ENCODE measurements around the gene LGR4.
"Not testable (repeated sequence)": the region's sequence is repeated elsewhere in the genome, so short reads cannot be mapped to it uniquely, and the experiment has no call there.

The LGR4 gene

GRCh38 chr11:27456795-27457329 lies 15.7 kb downstream of the LGR4 start:
- DNase-seq, result no peak

- DNase-seq, result no peak
These were observed 16.3 kb downstream of the LGR4 start for GRCh38 chr11:27456140-27456794.

GRCh38 chr11:27455667-27456066 lies 16.9 kb downstream of the LGR4 start:
- DNase-seq, result no peak

GRCh38 chr11:27453701-27454100 lies 18.9 kb downstream of the LGR4 start:
- no peak for DNase-seq

GRCh38 chr11:27452147-27452546 lies 20.4 kb downstream of the LGR4 start:
- no peak for DNase-seq

- no peak for DNase-seq
These were observed 21.2 kb downstream of the LGR4 start for GRCh38 chr11:27451244-27451965.

- not testable (repeated sequence) for DNase-seq
These were observed 24.4 kb downstream of the LGR4 start for GRCh38 chr11:27448184-27448540.

GRCh38 chr11:27447288-27448183 lies 25.1 kb downstream of the LGR4 start:
- DNase-seq, result no peak

- DNase-seq, result no peak
These were observed 27.0 kb downstream of the LGR4 start for GRCh38 chr11:27445625-27446024.

GRCh38 chr11:27444801-27445215 lies 27.8 kb downstream of the LGR4 start:
- DNase-seq, result no peak

GRCh38 chr11:27443746-27444507 lies 28.7 kb downstream of the LGR4 start:
- no peak for DNase-seq

GRCh38 chr11:27443227-27443626 lies 29.4 kb downstream of the LGR4 start:
- DNase-seq, result no peak

GRCh38 chr11:27440090-27440489 lies 32.5 kb downstream of the LGR4 start:
- no peak for DNase-seq

- DNase-seq, result no peak
These were observed 34.0 kb downstream of the LGR4 start for GRCh38 chr11:27438595-27438981.

GRCh38 chr11:27437829-27438594 lies 34.6 kb downstream of the LGR4 start:
- no peak for DNase-seq

GRCh38 chr11:27436916-27437315 lies 35.7 kb downstream of the LGR4 start:
- no peak for DNase-seq

- DNase-seq, result no peak
These were observed 38.8 kb downstream of the LGR4 start for GRCh38 chr11:27433742-27434141.

- no peak for DNase-seq
These were observed 40.8 kb downstream of the LGR4 start for GRCh38 chr11:27431808-27432207.

GRCh38 chr11:27429761-27430393 lies 42.7 kb downstream of the LGR4 start:
- DNase-seq, result no peak

GRCh38 chr11:27427183-27427980 lies 45.2 kb downstream of the LGR4 start:
- DNase-seq, result no peak

All from activated CD4-positive, CD25-positive, alpha-beta regulatory T cell treated with anti-CD3 and anti-CD28 coated beads, Interleukin-2, amount 50 U/mL, for 72 hours (primary cell).